GM12801 (cell line): ENCODE measurements around the gene CREB5.

Experiments used
- CTCF ChIP-seq: IDR thresholded peaks from one replicate; pipeline ENCODE4 v1.5.1; 2011; ENCODE audit warnings: control low read depth; ENCODE audit not compliant: insufficient read length; ENCODE audit errors: extremely low read depth

Gene CREB5

GRCh38 chr7:28808796-28809533 is 396.6 kb downstream of the CREB5 start:
- no peak for TF ChIP-seq CTCF

GRCh38 chr7:28811008-28811407 is 398.7 kb downstream of the CREB5 start:
- no peak for TF ChIP-seq CTCF

- no peak for TF ChIP-seq CTCF
Measured at GRCh38 chr7:28811701-28812430, 399.5 kb downstream of the CREB5 start.

- no peak for TF ChIP-seq CTCF
Measured at GRCh38 chr7:28812616-28813015, 400.3 kb downstream of the CREB5 start.

DNA sequence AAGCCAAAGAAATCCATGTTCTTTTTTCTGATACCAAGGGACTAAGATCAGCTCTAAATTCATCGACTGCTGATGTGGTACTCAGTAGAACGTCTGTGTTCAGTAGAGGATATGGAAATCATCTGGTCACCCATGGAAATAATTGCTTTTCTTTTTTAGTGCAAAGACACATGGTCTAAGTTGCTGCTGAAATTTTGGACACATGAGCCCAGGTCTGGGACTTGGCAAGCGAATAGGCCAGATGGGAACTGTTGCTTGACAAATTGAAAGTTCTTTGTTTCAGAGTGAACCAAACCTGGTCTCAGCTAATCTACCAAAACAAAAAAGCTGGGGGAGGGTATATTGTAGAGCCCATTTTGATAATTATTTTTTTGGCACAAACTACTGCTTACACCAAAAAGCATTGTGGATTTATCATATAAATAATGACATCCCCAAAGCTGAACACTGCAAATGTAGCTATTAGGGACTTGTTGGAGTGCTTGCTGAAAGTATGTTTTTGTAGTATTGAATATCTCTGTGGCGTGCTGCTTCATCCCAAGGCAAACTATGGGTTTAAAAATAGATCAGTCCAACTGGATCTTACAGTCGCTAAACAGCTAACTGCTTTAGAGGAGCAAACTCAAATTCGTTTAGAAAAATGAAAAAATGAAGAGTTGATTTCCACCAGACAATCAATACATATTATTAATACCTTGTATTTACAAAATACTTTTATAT is 401.1 kb downstream of the CREB5 start:
- TF ChIP-seq CTCF = no peak

- no peak for TF ChIP-seq CTCF
Measured at GRCh38 chr7:28815369-28815927, 403.1 kb downstream of the CREB5 start.

DNA sequence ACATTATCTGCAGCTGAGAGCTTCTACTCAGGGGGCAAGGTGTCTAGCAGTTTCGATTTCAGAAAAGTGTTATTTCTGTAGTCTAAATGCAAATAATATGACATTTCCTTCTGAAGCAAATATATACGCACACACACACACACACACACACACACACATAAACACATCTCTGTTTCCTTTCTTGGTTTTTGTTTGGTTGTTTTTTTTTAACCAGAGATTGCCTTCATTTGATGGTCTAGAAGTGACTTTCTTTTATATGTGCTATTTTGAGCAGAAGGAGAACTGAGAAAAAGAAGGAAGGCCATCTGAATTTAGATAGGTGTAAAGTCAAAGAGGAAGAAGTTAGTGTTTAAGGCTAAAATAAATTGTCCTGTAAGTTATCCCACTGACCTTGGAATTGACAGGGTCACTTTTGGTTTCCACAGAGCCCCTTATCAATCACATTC is 403.6 kb downstream of the CREB5 start:
- no peak for TF ChIP-seq CTCF
